CMK (cell line): ENCODE results near the gene UBQLN2.
"Not testable (repeated sequence)": the region's sequence is repeated elsewhere in the genome, so short reads cannot be mapped to it uniquely, and the experiment has no call there.

Source experiments
- DNase-seq: peaks from one replicate; pipeline ENCODE4 v3.0.0-alpha.2; 2010; ENCODE audit warnings: low read depth

Gene UBQLN2

GRCh38 chrX:56563231-56564161 is at the start of gene UBQLN2:
Gene UBQLN2 (plus strand): TSS chrX:56563627. CDS start chrX:56563874, 247 bp downstream.
- peak; percentile 60 for DNase-seq

DNA sequence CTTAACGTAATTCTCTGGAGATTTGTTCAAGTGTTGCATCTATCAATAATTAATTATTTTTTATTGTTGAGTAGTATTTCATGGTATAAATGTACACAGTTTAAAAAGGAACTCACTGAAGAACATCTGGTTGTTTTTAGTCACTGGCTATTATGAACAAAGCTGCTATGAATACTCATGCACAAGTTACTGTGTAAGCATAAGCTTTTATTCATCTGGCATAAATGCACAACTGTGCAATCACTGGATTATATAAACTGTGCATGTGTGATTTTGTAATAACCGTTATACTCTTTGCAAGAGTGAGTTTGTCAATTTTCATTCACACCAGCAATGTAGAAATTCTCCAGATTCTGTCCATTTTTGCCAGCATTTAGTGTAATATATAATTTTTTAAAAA is 43.8 kb upstream of the UBQLN2 start:
- DNase-seq: no peak

- not testable (repeated sequence) for DNase-seq
Measured at GRCh38 chrX:56529482-56530007, 33.9 kb upstream of the UBQLN2 start.

GRCh38 chrX:56530011-56530410 is 33.4 kb upstream of the UBQLN2 start:
- no peak for DNase-seq

- DNase-seq: no peak
Measured at GRCh38 chrX:56550667-56551066, 12.8 kb upstream of the UBQLN2 start.

- no peak for DNase-seq
Measured at GRCh38 chrX:56554870-56555269, 8.6 kb upstream of the UBQLN2 start.

GRCh38 chrX:56557376-56557929 is 6.0 kb upstream of the UBQLN2 start:
- no peak for DNase-seq

GRCh38 chrX:56564164-56564885 is 898 bp downstream of the UBQLN2 start:
- DNase-seq: no peak

DNA sequence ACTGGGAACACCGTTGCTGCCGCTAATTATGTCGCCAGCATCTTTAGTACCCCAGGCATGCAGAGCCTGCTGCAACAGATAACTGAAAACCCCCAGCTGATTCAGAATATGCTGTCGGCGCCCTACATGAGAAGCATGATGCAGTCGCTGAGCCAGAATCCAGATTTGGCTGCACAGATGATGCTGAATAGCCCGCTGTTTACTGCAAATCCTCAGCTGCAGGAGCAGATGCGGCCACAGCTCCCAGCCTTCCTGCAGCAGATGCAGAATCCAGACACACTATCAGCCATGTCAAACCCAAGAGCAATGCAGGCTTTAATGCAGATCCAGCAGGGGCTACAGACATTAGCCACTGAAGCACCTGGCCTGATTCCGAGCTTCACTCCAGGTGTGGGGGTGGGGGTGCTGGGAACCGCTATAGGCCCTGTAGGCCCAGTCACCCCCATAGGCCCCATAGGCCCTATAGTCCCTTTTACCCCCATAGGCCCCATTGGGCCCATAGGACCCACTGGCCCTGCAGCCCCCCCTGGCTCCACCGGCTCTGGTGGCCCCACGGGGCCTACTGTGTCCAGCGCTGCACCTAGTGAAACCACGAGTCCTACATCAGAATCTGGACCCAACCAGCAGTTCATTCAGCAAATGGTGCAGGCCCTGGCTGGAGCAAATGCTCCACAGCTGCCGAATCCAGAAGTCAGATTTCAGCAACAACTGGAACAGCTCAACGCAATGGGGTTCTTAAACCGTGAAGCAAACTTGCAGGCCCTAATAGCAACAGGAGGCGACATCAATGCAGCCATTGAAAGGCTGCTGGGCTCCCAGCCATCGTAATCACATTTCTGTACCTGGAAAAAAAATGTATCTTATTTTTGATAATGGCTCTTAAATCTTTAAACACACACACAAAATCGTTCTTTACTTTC is 1.8 kb downstream of the UBQLN2 start:
- DNase-seq: no peak

- no peak for DNase-seq
Measured at GRCh38 chrX:56569378-56570057, 6.1 kb downstream of the UBQLN2 start.

DNA sequence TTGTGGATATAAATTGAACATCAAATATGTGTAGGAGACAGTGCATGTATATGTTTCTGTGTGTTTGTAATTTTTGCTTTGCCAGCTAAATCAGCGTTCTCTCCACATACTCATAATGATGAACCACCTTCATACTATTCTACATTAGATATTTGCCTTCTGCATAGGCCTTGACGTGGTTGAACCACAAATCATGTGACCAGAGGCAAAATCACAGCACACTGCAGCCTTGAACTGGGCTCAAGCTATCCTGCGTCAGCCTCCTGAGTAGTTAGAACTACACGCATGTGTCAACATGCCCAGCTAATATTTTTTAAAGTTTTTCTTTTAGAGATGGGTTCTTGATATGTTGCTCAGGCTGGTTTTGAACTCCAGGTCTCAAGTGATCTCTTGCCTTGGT is 9.5 kb downstream of the UBQLN2 start:
- no peak for DNase-seq

DNA sequence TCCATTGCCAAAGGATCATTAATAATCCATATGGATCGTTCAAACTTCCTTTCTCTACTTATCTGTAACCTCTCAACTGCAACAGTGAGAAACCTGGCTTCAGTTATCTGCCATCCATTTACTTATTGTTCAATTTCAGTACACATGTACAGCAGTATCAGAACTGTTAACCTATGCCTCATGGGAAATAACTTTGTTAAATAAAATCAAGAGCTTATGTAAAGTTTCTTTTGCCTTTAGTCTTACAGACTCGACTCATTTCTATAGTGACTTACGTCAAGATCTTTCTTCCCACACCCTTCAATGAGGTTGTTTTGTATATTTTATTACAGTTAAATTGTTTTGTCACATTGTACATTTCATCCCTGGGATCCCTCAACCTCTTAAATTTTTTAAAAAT is 11.4 kb downstream of the UBQLN2 start:
- DNase-seq: no peak

DNA sequence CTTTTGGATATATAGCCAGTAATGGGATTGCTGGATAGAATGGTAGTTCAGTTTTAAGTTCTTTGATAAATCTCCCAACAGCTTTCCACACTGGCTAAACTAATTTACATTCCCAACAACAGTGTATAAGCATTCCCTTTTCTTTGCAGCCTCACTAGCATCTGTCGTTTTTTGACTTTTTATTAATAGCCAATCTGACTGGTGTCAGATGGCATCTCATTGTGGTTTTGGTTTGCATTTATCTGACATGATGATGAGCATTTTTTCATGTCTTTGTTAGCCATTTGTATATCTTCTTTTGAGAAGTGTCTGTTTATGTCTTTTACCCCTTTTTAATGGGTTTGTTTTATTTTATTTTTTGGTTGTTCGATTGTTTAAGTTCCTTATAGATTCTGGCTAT is 13.3 kb downstream of the UBQLN2 start:
- no peak for DNase-seq

- DNase-seq: no peak
Measured at GRCh38 chrX:56588397-56589188, 25.2 kb downstream of the UBQLN2 start.

DNA sequence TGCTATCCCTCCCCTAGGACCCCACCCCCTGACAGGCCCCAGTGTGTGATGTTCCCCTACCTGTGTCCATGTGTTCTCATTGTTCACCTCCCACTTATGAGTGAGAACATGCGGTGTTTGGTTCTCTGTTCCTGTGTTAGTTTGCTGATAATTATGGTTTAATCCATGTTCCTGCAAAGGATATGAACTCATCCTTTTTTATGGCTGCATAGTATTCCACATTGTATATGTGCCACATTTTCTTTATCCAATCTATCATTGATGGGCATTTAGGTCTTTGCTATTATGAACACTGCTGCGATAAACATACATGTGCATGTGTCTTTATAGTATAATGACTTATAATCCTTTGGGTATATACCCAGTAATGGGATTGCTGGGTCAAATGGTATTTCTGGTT is 28.4 kb downstream of the UBQLN2 start:
- DNase-seq: not testable (repeated sequence)

DNA sequence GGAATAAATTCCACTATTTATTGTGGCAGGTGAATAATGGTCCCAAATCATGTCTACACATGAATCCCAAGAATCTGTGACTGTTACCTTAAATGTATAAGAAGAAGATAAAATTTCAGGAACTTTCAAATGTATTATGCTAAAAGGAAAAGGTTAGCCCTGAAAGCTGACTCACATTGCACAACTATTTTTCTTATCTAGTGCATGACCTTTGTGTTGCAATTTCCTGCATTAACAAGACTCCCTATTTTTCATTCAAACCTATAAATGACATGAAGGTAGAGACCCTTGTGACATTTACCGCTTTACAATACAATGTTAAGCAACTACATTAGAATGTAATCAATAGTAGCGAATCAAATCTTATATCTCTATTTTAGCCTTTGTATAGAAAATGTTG is 36.7 kb downstream of the UBQLN2 start:
- no peak for DNase-seq

- no peak for DNase-seq
Measured at GRCh38 chrX:56600987-56601386, 37.6 kb downstream of the UBQLN2 start.

DNA sequence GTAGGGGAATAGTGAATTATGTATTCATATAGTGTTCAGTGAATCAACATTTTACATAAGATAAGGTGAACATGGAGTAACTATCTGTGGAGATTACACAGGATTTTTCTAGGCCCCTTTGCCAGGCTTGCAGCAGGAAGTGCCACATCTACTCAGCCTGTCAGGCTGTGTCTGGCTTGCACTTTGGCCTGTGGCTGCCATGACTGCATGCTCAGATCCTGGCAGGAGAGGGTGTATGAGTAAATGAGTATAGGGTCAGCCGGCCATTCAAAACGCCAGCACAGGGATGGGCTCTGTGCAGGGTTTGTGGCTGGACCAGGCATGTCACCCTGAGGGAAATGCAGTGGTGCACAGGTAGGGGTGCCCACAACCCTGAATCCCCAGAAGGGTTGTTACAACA is 51.9 kb downstream of the UBQLN2 start:
- DNase-seq: no peak
